ENCODE results near the gene C5orf46.
A peak's percentile ranks its signal among the peaks of the same experiment; 100 is the strongest.

C5orf46 gene

DNA sequence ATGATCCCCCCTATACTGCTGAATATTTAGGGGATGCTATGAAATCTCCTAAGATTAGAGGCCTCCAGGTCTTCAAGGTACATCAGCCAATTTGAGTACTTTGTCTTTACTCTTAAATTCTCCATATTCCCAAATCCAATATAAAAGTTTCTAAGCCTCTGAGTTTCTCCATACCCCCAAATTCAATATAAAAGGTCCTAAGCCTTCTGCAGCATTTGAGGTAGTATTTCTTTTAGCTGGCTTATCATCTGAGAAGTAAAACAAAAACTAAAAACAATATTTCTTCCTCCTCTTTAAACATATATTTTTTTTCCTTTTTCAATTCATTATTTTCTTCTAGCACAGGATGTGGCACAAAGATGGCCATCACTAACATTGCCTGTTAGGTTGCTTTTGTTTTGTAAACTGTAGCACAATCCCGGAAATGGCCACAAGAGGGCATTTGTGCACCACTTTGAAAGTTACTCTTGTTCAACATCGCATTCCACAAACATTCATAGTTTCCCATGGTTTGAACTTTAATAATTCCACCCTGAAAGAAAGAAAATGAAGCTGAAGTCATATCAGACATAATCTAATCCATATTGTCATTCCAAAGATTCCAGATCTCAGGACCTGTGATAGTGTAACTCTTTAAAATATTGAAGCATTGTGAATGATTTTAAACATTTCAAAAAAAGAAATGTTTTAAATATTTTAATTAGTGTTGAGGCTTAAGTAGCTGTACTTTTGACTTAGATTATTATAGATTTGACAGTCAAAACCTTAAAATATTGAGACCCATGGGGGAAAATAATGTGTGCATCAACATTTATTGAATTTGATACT is 48.8 kb downstream of the C5orf46 start:
- DNase-seq, result peak; percentile 43 to 51

DNA sequence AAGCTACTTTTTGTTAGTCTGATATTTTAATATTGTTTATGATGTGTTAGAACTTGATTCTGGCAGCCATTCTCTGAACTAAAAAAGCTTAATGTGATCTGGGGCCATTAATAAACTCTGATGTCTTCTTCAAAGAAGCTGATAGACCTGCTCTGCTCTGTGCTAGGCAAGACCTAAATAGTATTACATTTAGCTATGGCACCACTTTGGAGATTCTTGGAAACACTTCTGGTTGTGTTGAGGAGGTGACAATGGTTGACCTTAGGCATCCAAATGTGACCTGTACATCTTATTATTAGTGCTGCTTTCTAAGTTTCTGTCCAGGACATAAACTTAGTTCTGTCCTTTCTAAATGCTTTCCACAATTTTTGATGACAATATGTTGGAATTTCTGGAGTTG is 49.5 kb downstream of the C5orf46 start:
- DNase-seq, result no peak

DNA sequence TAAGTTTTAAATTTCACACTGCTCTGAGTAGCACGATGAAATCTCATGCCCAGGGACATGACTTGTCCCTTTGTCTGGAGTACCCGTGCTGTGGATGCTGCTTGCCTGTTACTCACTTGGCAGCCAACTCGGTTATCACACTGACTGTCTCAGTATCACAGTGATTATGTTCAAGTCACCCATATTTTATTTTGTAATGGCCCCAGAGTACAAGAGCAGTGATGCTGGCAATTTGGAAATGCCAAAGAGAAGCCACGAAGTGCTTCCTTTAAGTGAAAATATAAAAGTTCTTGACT is 50.6 kb downstream of the C5orf46 start:
- no peak for DNase-seq

DNA sequence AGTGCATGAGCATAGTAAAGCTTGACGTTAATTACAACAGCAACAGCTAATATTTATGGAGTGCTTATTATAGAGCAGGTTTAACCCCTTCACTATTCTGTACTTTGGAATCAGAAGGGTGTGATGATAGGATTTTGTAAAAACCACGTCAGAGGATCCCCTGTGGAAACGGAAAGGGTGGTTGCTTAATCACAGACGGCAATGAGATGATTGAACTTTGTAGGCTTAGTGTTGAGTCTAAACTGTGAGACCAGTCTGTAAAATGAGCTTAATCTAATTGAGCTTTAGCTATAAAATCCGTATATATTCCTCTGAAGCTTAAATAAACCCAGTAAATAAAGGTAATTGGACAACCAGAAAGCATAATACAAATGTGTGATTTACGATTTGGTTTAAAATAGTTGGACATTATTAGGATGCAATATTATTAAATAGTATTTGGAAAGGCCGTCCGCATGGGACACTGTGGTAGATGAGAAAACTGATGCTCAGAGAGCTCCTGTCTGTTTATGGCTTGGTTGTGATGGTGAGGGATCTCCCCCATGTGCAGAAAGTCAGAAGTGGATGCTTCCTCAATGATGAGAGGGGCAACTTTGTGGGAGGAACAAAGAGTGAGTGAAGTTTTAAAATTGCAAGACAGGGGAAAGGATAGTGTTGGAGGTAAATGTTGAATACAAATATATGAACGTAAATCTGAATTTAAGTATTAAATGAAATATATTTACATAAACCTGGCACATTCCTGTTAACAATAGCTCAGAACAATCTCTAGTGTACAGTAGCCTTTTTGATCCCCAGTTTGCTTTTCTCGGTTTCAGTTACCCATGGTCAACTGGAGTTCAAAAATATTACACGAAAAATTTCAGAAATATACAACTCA is 51.2 kb downstream of the C5orf46 start:
- DNase-seq, result no peak

DNA sequence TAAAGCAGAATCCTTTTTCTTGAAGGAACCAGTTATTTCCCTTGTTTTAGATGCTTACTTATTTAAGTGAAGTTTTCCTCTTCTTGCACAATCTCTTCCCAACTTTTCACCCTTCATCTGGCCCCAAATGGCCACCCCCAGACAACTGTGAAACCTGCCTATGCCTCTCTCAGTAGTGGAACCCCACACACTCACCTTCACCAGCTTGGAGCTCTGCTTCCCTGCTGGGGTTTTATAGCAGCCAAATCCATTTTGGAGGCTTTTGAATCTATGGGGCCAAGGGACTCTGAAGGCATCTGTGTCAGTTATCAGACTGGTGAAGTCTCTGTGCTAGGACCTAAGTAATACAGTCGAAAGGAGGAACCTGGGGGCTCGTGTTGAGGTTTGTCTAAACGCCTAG is 52.0 kb downstream of the C5orf46 start:
- no peak for DNase-seq

DNA sequence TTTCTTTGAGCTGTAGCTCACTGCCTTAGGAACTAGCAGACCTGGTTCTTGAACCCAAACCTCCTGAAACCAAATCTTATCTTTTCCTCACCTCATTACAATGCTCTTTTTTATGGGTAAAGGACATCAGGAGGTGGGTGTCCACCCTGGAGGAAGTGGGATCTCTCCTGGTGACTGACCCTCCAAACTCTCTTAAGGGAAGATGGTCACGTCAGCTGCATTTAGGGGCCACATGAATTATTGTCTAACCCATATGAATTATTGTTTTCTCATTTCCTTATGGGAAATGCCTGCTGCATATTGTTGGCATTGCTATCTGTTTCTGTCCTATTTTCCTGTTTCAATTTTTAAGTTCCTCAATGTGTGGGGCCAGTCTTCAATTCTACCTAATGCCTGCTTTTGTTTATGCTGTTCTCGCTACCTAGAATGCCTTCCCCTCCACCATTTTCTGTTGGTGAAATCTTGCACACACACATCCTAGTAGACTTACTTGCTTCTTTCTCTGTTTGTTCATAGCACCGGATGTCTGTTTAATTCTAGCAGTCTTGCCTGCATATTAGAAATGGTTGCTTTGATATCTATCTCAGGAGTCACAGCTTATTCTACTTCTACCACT is 52.9 kb downstream of the C5orf46 start:
- no peak for DNase-seq

DNA sequence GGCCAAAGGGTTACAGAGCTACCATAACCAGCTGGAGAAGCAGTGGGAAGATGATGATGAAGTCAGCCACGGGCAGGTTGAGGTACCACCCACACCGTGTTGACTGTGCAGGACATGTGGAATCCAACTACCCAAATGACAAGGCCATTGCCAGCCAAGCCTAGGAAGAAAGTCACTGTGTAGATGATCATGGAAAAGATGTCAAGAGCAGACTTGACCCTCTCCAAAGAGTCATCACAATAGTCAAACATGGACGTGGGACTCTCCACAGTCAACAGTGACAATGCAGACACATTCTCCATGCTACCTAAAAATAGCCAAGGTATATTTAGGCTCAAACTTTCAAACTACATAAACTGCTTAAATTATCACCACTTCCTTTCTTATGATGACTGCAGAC is 54.0 kb downstream of the C5orf46 start:
- DNase-seq, result no peak

DNA sequence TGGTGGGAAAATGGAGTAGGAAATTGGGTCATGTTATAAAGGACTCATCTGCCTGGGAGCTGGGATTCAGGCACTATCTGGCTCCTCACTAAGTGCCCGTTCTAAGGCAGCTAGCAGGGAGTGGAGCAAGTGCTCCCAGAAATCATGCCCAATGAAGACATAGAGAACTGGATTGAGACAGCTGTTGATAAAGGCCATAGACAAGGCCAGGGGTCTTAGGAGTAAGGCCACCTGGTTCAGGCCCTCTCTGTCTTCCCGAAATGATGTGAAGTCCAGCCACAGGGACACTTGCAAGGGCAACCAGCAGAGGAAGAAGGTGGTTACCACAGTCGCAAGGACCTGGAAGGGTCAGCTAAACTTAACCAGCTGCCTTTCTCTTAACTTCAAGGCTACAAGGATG is 54.8 kb downstream of the C5orf46 start:
- DNase-seq, result no peak

DNA sequence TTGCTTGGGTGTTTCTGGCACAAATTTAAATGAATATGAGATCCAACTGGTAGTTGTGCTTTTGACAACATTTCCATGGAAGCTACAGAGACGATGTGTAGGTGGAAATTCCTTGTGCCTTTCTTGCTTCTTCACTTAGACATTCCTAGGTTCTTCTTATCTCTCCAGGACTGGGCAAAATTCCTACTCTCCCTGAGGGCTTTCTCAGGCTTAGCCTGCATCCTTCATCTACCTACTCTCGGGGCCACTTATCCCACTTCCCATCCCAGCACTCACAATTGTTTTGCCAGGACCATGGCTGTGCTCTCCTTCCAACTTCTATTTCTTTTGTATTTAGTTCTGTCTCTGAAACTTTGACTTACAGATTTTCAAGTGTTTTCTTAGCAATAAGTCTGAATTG is 57.1 kb downstream of the C5orf46 start:
- no peak for DNase-seq

DNA sequence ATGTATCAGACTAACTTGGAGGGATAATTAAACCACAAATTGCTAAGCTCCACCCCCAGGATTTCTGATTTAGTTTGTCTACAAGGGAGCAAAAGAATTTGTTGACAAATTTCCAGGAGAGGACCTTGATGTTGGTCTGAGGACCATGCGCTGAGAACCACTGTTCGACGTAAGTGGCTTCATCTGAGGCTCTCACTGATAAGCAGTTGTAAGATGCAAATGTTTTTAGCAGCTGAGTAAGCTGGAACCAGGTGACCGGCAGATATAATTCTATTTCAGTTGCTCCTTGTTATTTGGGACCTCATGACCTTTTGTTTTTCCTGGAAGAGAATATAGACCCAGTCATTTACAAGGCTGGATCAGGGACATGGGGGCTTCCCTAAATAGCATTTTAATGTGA is 60.7 kb downstream of the C5orf46 start:
- no peak for DNase-seq

DNA sequence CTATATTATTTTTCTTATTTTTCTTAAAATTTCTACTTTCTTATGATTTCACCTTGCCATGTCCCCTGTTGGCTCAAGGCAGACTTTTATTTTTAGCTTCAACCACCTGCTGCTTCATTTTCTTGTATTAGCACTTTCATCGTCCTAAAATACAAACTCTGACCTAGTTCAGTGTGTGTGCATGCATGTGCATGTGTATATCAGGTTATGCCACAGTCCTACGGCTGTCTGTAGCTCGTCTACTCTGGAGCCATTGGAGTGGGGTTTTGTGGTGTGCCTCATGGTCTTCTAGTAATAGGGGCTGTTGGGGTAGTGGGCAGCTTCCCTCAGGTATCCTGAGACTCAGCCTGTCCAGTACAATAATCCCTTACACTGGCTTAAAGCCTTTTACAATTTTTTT is 61.5 kb downstream of the C5orf46 start:
- no peak for DNase-seq

DNA sequence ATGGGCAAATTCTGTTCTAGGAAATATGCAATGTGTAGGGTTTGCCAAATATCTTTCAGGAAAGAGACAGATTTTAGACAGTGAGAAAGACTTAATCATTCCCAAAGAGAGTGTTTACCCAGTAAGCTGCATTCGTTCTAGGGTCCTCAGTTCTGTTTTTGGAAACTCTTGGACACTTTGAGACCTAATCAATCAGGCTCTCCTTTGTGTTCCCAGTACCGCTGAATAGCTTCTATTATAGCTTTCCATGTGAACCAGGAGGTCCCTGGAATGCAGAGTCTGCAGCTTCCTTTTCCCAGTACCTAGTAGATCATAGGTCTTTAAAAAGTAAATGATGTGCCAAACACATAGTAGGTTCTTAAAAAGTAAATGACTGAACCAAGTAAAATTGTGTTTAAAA is 63.5 kb downstream of the C5orf46 start:
- DNase-seq, result no peak

Measured in stimulated activated CD4-positive, alpha-beta T cell treated with anti-CD3 and anti-CD28 coated beads, Interleukin-2, amount 100 ng/mL, for 24 hours (primary cell).